Endodermal cell (in vitro differentiated cells): Measurements from ENCODE around the gene EPB41. TPM values are rescaled to one million over a fixed set of nuclear protein-coding genes. Genes with fewer than 3 reads are reported as not detected.
A peak's percentile ranks its signal among the peaks of the same experiment; 100 is the strongest.
"Not testable (repeated sequence)": the region's sequence is repeated elsewhere in the genome, so short reads cannot be mapped to it uniquely, and the experiment has no call there.

Experiments
- DNase-seq: peaks from one replicate; pipeline ENCODE4 v3.0.0-alpha.2; 2017
- H3K27ac ChIP-seq: 2 replicates; pipeline ENCODE4 v1.5.1; 2013; ENCODE audit warnings: mild to moderate bottlenecking, low read depth, low read length, moderate library complexity
- H3K27me3 ChIP-seq: 2 replicates; pipeline ENCODE4 v1.6.1; 2013; ENCODE audit warnings: mild to moderate bottlenecking, low read length, moderate library complexity; ENCODE audit not compliant: insufficient read depth, control insufficient read depth, poor library complexity, severe bottlenecking
- H3K36me3 ChIP-seq: 2 replicates; pipeline ENCODE4 v1.7.0; 2013; ENCODE audit warnings: mild to moderate bottlenecking, low read length, moderate library complexity; ENCODE audit not compliant: control insufficient read depth, insufficient read depth
- H3K4me1 ChIP-seq: one replicate; pipeline ENCODE4 v1.7.0; 2013; ENCODE audit warnings: low read length; ENCODE audit not compliant: control insufficient read depth, insufficient read depth
- H3K4me3 ChIP-seq: 2 replicates; pipeline ENCODE4 v1.5.1; 2013; ENCODE audit warnings: mild to moderate bottlenecking, low read length, moderate library complexity
- H3K9ac ChIP-seq: 2 replicates; pipeline ENCODE4 v1.6.1; 2013; ENCODE audit warnings: mild to moderate bottlenecking, low read length, moderate library complexity; ENCODE audit not compliant: poor library complexity, severe bottlenecking; ENCODE audit errors: extremely low read depth
- H3K9me3 ChIP-seq: 2 replicates; pipeline ENCODE4 v1.6.1; 2013; ENCODE audit warnings: mild to moderate bottlenecking, low read length, moderate library complexity; ENCODE audit not compliant: control insufficient read depth
- H3K27ac Mint-ChIP-seq: 2 replicates; pipeline ENCODE4 v1.8.0; 2020; ENCODE audit warnings: mixed read lengths
- H3K27me3 Mint-ChIP-seq: 2 replicates; pipeline ENCODE4 v1.8.0; 2021; ENCODE audit warnings: mild to moderate bottlenecking, mixed read lengths; ENCODE audit not compliant: insufficient read depth
- H3K36me3 Mint-ChIP-seq: 2 replicates; pipeline ENCODE4 v1.8.0; 2020; ENCODE audit warnings: low read depth, mixed read lengths
- H3K4me1 Mint-ChIP-seq: 2 replicates; pipeline ENCODE4 v1.8.0; 2020; ENCODE audit warnings: mixed read lengths
- H3K4me3 Mint-ChIP-seq: 2 replicates; pipeline ENCODE4 v1.8.0; 2020; ENCODE audit warnings: mild to moderate bottlenecking, moderate library complexity, mixed read lengths
- H3K9me3 Mint-ChIP-seq: 2 replicates; pipeline ENCODE4 v1.8.0; 2020; ENCODE audit warnings: mild to moderate bottlenecking, mixed read lengths
- WGBS, 2 experiments: methylation state at CpG; one replicate each; pipeline versions ENCODE4 v1.1.5 to v1.1.7; 2013; ENCODE audit warnings: missing lambda C conversion rate in 2 of 2, mixed read lengths in 1 of 2; ENCODE audit not compliant: insufficient coverage in 1 of 2, insufficient read length in 1 of 2; 5-methylcytosine and 5-hydroxymethylcytosine counted together
- total RNA-seq, 2 donors: library from RNA; stranded (reverse); fragmentation: NEBNext Ultra II Directional in 1 of 2; extraction: Animal tissue kit (Norgen Biotek cat#: 25700) in 1 of 2; gene quantifications; 2 replicates in 1 of 2; 3 replicates in 1 of 2; pipeline ENCODE4 v1.2.1, GENCODE V29; 2021
- TF ChIP-seq, protein P1 (sequence below): fragments of 200-600 bp; sonication (generic); conservative IDR thresholded peaks from 2 replicates; pipeline ENCODE4 v1.5.0; 2021; ENCODE audit warnings: antibody characterized with exemption, mild to moderate bottlenecking

EPB41 gene
- total RNA-seq, 2 donors from 2014 or later = 60.3 to 91.0 TPM

DNA sequence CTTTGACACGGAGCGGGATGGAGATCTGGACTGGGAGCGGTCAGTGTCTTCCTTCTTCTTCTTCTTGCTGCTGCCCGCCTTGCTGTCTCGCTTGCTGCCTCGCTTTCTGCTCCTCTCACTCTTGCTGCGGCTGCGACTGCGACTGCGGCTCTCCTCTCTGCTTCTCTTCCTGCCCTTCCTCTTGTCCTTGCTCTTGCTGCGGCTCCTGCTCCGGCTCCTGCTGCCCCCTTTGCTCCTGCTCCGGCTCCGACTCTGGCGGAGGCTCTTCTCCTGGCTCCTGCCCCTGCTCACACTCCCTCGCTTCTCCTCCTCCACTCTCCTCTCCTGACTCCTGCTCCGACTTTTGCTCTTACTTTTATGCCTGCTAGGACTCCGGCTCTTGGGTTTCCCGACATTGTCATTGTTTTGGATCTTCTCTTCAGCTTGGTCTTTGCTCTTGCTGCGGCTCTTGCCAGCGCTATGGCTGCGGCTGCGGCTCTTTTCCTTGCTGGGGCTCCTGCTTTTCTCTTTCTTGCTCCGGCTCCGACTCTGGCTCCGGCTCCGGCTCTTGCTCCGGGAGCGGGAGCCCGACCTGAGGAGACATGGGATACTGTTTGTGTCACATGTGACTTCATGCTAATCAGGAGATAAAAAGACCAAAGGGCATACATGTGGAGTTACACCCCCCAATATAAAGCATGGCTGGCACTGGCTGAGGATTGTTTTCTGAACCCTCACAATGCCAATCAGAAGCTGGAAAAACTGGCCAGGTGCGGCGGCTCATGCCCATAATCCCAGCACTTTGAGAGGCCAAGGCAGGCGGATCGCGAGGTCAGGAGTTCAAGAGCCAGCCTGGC, 234.5 kb downstream of the EPB41 start:
- Histone ChIP-seq H3K9me3 (no peaks in the 10 kb centered on the region), H3K27me3 (no peaks in the 10 kb centered on the region), H3K9ac (no peak overlapping the region), H3K4me3 (no peak overlapping the region), H3K36me3 (peaks cover 85% of the 10 kb centered on the region), H3K4me1 (no peaks in the 10 kb centered on the region), H3K27ac (no peak overlapping the region)
- no peaks in the 10 kb centered on the region for H3K9me3 Mint-ChIP-seq
- no peak overlapping the region for H3K4me3 Mint-ChIP-seq
- H3K27ac Mint-ChIP-seq = peak overlapping the region; percentile 48
- H3K36me3 Mint-ChIP-seq = peaks cover 87% of the 10 kb centered on the region
- DNase-seq = no peak
- WGBS, 2 experiments = 93 to 96% methylated on average over 27 to 35 of the region's 35 CpGs
- TF ChIP-seq, protein P1, sequence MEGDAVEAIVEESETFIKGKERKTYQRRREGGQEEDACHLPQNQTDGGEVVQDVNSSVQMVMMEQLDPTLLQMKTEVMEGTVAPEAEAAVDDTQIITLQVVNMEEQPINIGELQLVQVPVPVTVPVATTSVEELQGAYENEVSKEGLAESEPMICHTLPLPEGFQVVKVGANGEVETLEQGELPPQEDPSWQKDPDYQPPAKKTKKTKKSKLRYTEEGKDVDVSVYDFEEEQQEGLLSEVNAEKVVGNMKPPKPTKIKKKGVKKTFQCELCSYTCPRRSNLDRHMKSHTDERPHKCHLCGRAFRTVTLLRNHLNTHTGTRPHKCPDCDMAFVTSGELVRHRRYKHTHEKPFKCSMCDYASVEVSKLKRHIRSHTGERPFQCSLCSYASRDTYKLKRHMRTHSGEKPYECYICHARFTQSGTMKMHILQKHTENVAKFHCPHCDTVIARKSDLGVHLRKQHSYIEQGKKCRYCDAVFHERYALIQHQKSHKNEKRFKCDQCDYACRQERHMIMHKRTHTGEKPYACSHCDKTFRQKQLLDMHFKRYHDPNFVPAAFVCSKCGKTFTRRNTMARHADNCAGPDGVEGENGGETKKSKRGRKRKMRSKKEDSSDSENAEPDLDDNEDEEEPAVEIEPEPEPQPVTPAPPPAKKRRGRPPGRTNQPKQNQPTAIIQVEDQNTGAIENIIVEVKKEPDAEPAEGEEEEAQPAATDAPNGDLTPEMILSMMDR = no peak
- no peaks in the 10 kb centered on the region for H3K27me3 Mint-ChIP-seq
- H3K4me1 Mint-ChIP-seq = no peaks in the 10 kb centered on the region

DNA sequence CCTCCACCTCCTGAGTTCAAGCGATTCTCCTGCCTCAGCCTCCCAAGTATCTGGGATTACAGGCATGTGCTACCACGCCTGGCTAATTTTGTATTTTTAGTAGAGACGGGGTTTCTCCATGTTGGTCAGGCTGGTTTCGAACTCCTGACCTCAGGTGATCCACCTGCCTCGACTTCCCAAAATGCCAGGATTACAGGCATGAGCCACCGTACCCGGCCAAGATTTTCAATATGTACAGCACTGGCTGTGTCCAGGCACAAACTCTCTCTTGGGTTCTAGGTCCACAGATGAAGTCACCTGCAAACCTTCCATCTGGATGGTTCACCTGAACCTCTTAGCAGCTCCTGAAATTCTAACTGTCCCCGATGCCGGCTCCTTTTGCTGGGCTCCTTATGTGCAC, 236.0 kb downstream of the EPB41 start:
- H3K9me3 ChIP-seq, DNase-seq, H3K4me1 ChIP-seq, H3K9ac ChIP-seq, H3K27ac ChIP-seq, H3K27me3 Mint-ChIP-seq, H3K4me3 ChIP-seq, H3K27me3 ChIP-seq, H3K4me1 Mint-ChIP-seq, H3K9me3 Mint-ChIP-seq, H3K27ac Mint-ChIP-seq, H3K4me3 Mint-ChIP-seq: not testable (repeated sequence)
- H3K36me3 ChIP-seq = peaks cover 95% of the 10 kb centered on the region
- H3K36me3 Mint-ChIP-seq = peaks cover 94% of the 10 kb centered on the region
- WGBS, 2 experiments = 89 to 94% methylated on average over 8 to 9 of the region's 9 CpGs

DNA sequence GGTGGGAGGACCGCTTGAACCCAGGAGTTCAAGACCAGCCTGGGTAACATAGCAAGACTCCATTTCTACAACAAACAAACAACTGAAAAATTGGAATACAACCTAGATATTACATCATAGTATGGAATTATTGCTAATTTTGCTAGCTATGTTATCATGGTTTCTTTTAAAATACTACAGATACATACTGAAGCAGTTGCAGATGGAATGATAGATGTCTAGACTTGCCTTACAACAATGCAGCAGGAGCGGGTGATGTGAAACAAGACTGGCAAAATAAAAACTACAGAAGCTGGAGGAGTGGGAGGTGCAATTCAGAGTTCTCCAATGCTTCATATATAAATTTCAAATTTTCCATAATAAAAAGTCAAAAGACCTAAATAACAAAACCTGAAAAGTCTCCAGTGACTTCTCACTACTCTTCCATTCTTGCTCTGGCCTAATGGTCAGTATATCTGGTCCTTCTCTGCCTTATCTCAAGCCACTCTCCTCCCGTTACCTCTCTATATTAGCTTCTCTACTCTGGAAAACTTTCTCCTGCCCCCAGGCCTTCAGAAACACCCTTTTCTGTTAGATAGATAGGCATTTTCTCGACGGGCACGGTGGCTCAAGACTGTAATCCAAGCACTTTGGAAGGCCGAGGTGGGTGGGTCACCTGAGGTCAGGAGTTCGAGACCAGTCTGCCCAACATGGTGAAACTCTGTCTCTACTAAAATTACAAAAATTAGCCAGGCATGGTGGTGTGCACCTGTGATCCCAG, 237.9 kb downstream of the EPB41 start:
- no peaks in the 10 kb centered on the region for H3K9me3 ChIP-seq
- no peaks in the 10 kb centered on the region for H3K9me3 Mint-ChIP-seq
- H3K27ac Mint-ChIP-seq = no peak overlapping the region
- DNase-seq = no peak
- H3K27me3 Mint-ChIP-seq = no peaks in the 10 kb centered on the region
- no peaks in the 10 kb centered on the region for H3K27me3 ChIP-seq
- H3K4me1 Mint-ChIP-seq = peaks cover 8% of the 10 kb centered on the region
- H3K36me3 ChIP-seq = peaks cover 94% of the 10 kb centered on the region
- peaks cover 93% of the 10 kb centered on the region for H3K36me3 Mint-ChIP-seq
- H3K9ac ChIP-seq = no peak overlapping the region
- TF ChIP-seq, protein P1 = no peak
- no peak overlapping the region for H3K27ac ChIP-seq
- H3K4me3 ChIP-seq = no peak overlapping the region
- no peaks in the 10 kb centered on the region for H3K4me1 ChIP-seq
- no peak overlapping the region for H3K4me3 Mint-ChIP-seq
- 90 to 93% methylated on average over 3 to 8 of the region's 8 CpGs for WGBS, 2 experiments
